COR-L47 (cell line): ENCODE measurements around the gene FSTL4.
"Not testable (repeated sequence)": the region's sequence is repeated elsewhere in the genome, so short reads cannot be mapped to it uniquely, and the experiment has no call there.

Source experiments
- DNase-seq: peaks from one replicate; lab custom pipeline; 2025; lab: John Stamatoyannopoulos, UW

FSTL4 gene

DNA sequence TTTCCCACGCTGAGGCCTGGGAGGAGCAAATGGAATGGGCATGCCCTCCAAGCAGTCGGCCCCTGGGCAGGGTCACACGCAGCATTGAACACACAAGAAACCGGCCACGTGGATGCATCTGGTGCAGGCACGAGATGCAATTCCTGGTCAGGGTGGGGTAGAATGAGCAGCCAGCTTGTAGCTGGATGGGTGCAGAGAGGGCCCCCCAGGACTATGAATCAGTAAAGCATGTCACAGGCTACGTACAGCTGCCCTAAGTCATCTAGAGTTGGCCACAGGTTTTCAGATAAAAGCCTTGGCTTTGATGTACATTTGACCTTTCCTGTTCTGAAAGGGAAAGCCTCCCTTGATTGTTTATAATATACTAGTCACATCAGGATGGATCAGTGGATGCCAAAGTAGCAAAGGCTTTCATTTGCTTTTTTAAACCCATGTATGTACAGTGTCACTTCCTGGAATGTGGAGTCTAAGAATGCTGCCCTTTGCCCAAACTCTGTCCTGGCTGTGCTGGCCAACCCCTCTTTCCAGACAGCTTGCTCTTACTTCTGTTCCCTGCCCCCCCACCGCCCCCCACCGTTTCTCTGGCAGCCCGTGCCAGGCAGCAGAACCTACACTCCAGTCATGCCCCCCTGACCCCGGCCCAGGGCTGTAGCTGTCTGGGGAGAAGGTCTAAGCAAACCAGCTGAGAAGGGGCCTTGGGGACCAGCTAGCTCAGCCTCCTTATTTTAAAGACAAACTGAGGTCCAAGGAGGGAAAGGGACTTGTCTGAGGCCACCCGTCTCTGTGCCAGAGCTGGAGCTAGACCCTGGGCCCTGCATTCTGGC is 391.3 kb downstream of the FSTL4 start:
- DNase-seq = no peak

DNA sequence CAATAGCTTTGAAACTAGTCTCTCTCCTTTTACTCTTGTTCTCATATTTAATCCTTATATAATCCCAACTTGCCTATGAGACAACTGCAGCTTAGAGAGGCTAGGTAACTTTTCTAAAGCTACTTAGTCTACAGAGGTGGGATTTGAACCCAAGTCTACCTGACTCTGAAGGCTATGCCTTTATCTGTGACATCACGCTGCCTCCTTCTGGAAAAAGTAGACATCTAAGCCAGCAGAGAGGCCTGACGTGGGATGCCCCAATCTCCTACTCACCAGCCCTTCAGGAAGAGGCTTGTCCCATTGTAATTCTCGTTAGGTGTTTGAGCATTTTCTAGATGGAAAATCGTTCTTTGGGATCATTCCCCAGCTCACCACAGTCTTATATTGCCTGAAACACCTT is 393.0 kb downstream of the FSTL4 start:
- no peak for DNase-seq

DNA sequence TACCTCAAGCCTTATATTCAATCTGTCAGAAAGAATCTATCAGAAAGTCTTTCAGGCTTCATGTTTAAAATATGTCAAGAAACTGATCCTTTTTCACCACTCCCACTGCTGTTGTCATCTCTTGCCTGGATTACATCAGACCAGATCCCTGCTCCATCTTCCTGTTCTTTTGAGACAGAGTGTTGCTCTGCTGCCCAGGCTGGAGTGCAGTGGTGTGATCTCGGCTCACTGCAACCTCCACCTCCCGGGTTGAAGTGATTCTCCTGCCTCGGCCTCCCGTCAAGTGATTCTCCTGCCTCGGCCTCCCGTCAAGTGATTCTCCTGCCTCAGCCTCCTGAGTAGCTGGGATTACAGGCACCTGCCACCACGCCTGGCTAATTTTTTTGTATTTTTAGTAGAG is 396.2 kb downstream of the FSTL4 start:
- not testable (repeated sequence) for DNase-seq

DNA sequence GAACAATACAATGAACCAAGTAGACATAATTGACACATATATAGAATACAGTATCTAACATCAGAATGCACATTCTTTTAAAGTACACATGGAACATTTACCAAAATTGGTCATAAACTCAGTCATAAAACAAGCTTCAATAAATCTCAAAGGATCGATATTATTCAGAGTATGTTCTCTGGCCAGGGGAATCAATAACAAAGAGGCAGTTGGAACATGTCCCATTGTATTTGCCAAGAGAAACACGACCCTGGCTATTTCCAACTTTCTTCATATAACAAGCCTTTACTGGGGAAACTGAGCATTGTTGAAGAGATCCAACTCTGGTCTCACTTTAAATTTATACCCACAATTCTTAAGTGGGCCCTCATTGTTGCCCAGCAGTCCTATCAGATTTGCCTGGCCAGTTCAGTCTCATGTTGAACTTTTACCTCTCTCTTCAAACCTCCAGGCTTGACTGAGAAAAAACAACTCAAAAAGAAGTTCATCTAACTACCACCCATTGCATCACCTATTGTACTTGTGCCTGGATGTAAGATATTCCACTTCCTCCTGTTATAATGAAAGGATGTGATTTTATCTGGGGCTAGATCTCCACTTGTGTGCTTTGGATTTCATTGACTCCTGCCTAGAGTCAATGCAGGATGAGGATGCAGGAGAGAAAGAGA is 398.1 kb downstream of the FSTL4 start:
- no peak for DNase-seq

DNA sequence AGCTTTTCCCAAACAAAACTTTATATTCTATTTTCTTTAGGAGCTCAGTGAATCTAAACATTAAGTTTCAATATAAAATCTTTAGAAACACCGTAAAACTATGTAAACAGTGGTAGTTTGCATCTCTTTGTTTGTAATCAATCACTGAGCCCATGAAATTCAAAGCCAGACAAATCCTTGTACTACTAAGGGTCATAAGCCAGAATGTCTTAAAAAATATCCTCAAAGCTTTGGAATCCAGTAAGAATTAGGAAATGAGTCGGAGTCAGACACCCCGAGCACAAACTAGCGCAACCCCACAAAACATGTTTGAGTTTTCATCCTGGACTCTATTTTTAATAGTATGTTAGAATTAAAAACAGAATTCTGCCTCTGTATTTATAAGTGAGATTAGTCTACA is 406.7 kb downstream of the FSTL4 start:
- DNase-seq = no peak

DNA sequence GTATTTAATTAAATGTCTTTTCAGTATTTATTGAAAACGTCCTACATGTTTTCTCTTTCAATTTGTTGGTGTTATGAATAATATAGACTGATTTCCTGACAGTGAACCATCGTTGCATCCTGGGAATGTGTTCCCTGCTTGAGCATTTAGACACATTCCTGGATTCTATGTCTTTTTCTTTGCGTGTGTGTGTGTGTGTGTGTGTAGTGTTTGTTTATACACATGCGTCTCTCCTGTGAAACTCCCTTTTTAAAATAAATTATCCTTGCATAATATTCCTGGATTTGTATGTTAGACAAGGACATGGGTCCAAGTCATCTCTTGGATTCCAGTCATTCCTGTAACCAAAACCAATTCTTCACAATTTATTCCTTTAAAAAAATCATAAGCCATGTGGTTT is 407.1 kb downstream of the FSTL4 start:
- DNase-seq = no peak

DNA sequence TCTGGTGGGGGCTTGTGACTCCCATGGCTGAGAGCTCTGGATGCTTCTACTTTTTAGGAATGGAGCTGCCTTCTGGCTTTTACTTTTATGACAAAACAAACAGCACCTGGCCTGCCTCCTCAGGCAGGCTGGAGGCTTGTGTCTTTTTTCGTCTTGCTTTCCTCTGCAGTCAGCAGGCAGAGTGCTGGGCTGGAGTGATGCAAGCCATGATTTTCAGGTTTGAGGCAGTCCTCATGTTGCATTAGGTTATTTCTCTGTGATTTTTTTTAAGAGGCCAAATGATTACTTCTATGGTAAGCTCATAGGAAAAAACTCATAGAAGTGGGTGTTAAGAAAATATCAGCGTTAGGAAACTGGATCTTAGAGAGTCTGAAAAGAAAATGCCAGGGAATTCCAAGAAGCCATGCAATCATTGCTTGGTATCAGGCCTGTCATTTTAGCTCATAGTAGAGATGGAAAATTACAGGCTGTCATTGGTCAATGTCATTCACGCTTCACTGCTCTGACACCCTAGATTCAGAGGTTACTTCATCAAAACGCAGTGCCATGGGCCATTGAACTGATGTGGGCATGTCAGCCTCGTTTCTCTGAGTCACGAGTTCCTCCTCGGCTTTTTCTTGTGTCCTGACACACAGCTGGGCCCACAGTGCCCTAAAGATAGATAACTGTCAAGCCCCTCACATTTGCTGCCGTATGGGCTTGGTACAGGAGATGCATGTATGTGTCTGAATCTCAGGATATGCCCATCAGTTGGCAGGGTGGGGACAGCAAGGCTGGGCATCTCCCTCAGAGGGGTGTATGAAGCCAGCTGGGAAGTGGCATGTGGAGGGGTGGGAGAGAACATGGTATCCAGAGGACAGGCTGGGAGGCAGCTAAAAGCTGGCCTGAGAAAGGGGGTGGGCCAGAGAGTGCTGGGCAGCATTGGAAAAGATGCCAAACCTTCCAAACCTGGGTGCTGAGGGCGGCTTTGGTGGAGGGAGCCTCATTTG is 408.7 kb downstream of the FSTL4 start:
- DNase-seq = no peak

DNA sequence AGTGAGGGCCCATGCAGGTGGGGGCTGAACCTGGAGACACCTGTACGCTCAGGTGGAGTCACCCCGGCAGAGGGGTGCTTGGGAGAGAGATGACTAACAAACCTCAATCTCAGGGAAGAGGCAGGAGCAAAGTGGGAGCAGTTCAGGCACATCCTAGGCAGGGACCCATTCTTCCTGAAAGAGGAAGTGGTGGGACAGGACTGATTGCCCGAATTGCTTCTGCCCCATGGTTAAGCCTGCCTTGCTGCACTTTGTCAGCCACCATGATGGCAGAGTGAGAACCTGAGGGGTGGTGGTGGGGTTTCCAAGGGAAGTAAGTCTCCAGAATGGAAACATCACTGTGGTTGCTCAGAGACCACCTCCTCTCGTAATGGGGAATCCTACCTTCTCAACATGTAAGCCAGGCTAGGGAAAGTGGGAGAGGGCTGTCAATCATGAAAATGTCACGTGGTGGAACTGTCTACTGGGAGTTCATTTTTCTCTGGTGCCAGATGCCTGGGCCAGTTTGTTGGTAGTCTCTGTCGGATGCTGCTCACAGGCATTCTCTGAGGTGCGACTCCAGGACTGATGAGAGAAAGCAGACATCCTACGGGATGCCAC is 410.2 kb downstream of the FSTL4 start:
- no peak for DNase-seq

DNA sequence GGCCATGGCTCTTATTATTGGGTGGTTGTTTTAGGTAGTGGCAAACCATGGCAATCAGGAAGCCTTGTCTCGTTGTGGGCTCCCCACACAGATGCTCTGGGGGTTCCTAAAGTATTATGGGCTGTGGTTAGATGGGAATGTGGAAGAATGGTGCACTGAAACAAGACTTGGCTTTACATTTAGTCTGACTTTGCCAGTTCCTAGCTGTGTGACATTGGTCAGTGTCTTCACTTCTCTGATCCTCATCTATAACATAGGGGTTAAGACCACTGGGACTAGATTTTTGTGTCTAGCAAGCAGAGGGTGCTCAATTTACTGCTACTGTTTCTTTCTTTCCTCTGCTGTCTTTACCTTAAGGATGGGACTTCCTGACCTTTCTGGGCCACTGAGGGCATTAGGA is 411.0 kb downstream of the FSTL4 start:
- DNase-seq = no peak

DNA sequence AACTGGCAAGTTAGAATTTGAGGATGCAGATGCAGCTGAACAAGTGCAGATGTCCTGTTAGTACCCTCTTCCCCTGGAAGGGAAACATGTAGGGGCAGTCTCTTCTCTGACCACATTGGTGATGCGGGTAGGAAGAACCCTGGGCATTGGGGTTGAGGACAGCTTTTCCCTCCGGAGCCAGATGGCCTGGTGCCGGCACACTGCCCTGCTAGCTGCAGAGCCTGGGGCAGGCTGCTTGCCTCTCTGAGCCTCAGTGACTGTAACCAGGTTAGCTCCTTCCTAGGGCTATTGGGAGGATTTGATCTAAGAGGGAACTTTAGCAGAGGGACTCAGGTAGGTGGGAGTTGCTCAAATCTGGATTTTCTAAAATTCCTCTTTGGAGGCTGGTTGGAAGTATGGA is 412.1 kb downstream of the FSTL4 start:
- DNase-seq = no peak

DNA sequence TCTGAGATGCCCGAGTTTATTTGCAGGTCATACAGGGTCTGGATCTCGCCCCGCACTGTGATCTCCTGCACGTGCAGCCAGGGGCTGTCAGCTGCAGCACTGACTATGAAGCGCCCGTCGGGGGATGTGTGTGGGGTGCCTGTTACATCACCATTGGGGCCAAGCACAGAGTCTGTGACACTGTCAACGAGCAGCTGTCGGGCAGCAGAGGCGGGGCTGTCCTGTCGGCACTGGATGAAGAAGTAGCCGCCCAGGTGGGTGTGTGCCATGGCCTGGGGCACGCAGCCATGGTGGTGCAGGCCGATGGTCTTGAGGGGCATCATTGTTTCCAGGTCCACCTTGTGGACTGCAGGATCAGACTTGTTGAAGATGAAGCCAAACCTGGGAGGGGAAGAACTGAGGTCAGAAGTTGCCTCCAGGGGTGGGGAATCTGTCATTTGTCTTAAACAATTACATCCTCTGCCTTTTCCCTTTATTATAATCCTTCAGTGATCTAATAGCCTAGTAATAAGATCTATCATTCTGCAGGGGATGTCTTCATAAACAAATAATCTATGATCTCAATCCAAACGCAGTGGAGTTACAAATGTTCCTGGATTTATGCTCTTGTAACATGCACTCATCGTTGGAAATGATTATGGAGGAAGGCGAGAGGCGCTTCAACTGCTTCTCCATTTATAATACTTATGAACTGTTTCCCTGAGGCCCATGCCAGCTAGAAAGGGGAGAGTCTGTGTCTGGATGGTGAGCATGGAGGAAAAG is 412.7 kb downstream of the FSTL4 start:
- DNase-seq = no peak

DNA sequence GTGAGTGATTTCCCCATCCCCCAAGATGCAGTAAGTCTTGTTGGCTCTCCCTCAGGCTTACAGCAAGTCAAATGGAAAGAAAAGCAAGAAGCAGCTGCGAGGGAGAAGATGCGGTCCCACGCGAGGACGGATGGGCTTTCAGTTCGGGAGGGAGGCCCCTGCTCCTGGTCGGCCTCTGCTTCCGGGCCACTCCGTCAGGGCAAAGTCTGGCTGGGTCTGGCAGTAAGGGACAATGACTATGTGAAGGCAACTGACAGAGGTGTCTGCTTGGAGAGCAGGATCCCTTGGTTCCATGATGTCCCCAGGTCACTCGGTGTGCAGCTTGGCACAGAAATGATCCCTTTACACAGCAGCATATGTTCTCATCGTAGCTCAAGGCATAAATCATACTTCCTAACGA is 413.8 kb downstream of the FSTL4 start:
- no peak for DNase-seq

DNA sequence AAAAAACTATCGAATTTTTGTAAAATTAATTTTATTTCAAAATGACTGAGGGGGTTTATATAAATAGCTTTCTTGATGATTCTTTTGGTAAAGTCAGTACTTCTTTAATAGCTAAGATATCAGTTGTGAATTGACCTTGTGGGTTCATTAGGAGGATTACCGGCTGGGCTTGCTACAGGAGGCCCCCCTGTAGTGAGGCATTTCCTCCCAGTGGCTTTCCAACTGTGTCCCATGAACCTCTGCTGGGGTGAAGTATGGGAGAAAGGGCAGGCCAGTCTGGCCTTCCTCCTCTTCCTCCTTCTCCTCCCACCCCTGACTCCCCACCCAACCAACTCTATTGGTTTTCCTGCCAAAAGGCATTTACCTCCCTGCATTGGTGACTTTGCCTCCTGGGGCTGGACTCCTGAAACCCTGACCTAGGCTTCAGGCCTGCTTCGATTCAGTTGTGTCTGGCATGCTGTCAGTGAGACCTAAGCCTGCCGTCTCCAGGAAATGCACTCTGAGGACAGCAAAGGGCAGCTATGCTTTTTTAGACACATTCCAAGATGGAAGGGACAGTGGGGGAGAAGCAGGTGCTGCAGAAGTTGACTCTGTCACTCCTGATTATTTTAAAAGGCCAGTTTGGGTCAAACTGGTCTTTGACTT is 415.8 kb downstream of the FSTL4 start:
- no peak for DNase-seq

DNA sequence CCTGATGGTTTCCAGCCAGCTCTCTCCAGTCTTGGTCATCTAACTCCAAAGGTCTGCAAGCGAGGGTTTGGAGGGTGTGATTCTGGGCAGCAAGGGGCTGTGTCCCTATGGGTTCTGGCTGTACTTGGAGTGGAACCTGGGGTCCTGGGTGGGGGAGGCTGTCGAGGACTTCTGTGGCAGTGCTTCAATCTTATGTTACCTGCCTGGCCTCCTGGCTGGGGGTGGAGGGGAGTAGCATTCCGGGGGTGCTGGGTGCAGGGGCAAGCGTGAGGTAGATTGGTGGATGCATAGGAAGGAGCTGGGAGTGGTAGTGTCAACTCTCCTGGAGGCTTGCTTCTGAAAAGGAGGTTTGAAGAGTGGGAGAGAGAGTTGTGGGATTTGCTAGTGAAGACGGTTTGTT is 417.1 kb downstream of the FSTL4 start:
- no peak for DNase-seq

DNA sequence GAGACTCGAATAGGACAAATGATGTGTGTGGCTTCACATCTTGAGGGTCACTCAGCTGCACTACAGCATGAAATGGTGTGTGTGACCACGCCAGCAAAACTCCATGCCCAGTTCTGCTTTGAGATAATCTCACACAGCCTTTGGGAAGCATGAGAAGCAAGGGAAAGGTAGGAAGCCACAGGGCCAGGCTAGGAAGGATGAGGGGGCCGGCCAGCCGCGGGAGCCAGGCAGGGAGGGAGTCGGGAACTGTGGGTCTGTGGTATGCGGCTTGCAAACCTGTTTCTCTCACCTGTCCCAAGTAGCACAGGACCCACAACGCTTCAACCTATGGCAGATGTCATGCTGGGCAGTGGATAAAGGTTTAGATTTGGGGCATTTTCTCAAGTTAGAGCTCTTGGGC is 418.5 kb downstream of the FSTL4 start:
- DNase-seq = no peak

DNA sequence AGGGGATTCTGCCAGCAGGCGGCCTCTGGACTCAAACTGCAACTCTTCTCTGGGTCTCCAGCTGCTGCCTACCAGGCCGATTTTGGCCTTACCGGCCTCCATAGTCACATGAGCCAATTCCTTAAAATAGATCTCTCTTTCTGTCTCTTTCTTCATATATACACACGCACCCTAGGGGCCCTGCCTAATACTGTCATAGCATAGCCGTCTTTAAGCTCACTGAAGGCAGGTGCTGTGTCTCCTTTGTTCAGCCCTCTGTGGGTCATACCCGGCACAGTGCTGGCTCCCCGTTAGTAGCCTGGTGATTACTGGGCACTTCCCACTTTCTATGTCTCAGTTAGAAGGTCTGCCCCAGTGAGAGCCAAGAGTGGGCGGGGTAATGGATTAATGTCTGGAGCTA is 419.6 kb downstream of the FSTL4 start:
- DNase-seq = no peak

DNA sequence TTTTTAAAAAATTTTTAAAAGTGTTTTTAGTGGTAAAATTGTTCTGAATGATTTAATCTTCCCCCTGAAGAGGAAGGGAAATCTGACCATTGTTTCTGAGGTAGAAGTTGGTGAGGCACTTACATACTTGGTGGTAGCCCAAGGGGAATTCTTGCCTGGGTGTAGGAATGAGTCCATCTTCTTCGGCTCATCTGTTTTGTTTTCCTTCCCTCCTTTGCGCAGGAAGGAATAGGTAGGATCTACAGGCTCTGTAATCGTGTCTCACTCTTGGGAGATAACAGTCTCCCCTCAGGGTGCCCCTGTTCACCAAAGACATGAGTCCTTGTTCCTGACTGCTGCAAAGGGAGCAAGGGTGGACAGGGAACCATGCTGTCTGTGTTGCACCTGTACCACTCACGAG is 422.5 kb downstream of the FSTL4 start:
- DNase-seq = no peak

DNA sequence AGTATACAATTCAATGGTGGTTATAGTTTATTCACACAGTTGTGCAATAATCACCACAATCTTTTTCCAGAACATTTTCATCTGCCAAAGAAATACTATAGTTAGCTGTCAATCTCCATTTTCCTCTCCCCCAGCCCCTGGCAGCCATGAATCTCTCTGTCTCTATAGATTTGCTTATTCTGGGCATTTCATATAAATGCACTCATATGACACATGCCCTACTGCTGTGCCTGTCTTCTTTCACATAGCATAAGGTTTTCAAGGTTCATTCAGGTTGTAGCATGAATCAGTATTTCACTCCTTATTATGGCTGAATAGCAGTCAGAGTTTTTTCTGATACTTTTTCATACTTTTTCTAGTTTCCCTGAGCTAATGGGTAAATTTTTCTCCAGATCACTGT is 432.9 kb downstream of the FSTL4 start:
- no peak for DNase-seq

DNA sequence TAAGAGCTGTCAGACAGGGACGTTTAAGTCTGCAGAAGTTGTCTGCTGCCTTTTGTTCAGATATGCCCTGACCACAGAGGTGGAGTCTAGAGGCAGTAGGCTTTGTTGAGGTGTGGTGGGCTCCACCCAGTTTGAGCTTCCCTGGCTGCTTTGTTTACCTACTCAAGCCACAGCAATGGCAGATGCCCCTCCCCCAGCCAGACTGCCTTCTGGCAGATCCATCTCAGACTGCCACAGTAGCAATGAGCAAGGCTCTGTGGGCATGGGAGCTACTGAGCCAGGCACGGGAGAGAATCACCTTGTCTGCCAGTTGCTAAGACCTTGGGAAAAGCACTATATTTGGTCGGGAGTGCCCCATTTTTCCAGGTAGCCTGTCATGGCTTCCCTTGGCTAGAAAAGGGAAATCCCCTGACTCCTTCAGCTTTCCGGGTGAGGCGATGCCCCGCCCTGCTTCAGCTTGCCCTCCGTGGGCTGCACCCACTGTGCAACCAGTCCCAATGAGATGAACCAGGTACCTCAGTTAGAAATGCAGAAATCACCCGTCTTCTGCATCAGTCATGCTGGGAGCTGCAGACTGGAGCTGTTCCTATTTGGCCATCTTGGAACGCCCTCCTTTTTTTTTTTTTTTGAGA is 441.5 kb downstream of the FSTL4 start:
- not testable (repeated sequence) for DNase-seq

DNA sequence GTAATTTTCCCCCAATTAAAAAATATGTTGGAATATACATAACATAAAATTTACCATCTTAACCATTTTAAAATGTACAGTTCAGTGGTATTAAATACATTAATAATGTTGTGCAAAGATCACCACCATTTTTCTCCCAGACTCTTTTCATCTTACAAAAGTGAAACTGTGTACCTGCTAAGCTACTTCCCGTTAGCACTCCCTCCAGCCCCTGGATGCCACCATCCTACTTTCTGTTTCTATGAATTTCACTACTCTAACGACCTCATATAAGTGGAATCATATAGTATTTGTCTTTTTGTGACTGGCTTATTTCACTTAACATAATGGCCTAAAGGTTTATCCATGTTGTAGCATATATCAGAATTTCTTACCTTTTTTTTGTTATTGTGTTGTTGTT is 447.6 kb downstream of the FSTL4 start:
- DNase-seq = no peak
